ENCODE results near the gene PCED1B.
"Not testable (repeated sequence)": the region's sequence is repeated elsewhere in the genome, so short reads cannot be mapped to it uniquely, and the experiment has no call there.

The PCED1B gene

DNA sequence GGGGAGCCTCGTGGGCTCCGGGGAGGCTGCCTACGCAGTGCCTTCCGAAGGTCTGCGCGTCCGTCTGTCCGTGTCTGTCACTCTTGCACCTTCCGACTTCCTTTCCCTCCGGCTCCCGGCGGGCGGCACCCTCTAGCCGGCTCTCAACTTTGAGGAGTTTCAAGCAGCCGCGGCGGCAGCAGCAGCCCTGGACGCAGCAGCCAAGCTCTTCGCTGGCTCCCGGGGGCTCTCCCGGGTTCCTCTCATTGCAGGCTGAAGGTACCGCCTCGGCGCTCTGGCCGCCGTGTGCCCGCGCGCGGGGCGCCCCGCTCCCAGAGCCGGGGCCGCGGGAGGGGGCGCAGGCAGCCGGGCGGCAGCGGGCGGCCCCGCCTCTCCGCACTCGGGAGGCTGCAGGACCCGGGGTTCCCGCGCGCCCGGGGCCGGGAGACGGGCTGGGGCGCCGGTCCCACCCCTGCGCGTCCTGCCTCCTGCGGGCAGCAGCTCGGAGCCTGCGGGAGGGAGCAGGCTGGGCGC lies at the start of gene PCED1B, which contains the start of gene AMIGO2:
Gene PCED1B, plus strand, starts transcription at position 154 of the 513 bp plus-strand sequence. CDS start 155,443 bp downstream, outside the sequence.
Gene AMIGO2, minus strand, starts transcription at position 492 of the 513 bp plus-strand sequence. CDS start 957 bp downstream, outside the sequence.
- peak; percentile 52 to 62 for DNase-seq (ENCODE audit: low read depth in 2 of 2)

DNA sequence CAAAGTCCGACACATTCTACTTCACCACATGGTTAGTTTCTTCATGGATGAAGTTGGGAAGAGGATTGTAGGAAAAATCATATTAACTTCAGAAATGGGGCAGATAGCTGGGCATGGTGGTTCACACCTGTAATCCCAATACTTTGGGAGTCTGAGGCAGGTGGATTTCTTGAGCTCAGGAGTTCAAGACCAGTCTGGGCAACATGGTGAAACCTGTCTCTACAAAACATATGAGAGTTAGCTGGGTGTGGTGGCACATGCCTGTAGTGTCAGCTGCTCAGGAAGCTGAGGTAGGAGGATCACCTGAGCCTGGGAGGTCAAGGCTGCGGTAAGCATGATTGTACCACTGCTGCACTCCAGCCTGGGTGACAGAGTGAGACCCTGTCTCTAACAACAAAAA lies 49.5 kb upstream of the PCED1B start:
- DNase-seq (ENCODE audit: low read depth in 2 of 2): no peak

- DNase-seq (ENCODE audit: low read depth in 2 of 2): peak in 1 of 2 donors; percentile 4
Observed at GRCh38 chr12:47032644-47033043, 46.8 kb upstream of the PCED1B start.

DNA sequence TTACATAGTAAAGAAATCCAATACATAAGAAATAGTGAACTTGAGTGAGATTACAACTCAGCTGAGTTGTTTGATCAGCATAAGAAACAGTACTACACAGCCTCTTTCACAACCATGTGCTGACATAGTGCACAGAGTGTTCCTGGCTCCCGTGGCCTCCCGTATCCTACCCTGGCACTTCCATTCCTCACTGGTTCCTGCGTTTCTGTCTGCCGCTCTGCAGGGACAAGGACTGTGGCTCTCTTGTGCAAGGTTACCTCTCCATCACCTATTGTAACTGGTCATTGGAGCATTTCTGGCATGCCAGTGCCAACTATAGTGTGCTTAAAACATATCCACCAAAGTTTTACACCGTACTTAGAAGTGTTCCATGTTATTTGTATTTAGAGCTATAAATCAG lies 46.3 kb upstream of the PCED1B start:
- DNase-seq (ENCODE audit: low read depth in 2 of 2): no peak

- no peak for DNase-seq (ENCODE audit: low read depth in 2 of 2)
Observed at GRCh38 chr12:47033789-47034555, 45.4 kb upstream of the PCED1B start.

GRCh38 chr12:47034661-47035060 lies 44.8 kb upstream of the PCED1B start:
- no peak for DNase-seq (ENCODE audit: low read depth in 2 of 2)

DNA sequence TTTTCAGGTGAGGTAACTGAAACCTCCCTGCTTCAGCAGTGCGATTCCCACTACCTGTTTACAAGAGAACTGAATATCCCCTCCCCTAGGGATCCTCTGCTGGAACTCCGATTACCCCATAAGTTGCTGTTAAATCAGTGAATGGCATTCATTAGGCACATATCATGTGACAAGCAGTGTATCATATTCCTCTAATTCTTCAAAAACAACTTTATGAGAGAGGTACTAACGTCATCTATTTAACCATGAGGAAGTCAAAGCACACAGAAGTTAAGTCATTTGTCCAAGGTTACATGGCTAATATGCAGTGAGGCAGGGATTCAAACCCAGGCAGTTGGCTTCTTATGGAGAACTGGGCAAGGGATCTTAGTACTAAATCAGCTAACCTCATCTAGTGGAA lies 43.9 kb upstream of the PCED1B start:
- DNase-seq (ENCODE audit: low read depth in 2 of 2): no peak

GRCh38 chr12:47038270-47038748 lies 41.1 kb upstream of the PCED1B start:
- no peak for DNase-seq (ENCODE audit: low read depth in 2 of 2)

GRCh38 chr12:47039079-47039478 lies 40.3 kb upstream of the PCED1B start:
- no peak for DNase-seq (ENCODE audit: low read depth in 2 of 2)

DNA sequence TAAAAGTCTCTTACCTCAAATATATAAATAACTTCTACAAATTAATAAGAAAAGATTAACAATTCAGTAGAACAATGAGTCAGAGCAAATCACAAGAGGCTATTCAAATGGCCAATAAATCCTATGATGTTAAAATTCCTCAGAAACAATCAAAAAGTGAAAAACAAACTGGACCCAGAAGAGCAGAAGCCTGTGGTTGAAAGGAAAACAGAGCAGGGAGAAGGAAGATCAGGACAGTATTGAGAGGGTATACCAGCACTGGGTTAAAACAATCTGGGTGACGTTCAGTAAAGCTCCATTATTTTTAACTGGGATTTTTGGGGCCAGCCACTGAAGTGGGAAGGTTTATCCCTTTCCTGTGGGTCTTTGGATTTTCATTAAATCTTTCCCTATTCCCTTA lies 39.7 kb upstream of the PCED1B start:
- DNase-seq (ENCODE audit: low read depth in 2 of 2): no peak

GRCh38 chr12:47041327-47041726 lies 38.1 kb upstream of the PCED1B start:
- DNase-seq (ENCODE audit: low read depth in 2 of 2): no peak

GRCh38 chr12:47048541-47048940 lies 30.9 kb upstream of the PCED1B start:
- no peak for DNase-seq (ENCODE audit: low read depth in 2 of 2)

DNA sequence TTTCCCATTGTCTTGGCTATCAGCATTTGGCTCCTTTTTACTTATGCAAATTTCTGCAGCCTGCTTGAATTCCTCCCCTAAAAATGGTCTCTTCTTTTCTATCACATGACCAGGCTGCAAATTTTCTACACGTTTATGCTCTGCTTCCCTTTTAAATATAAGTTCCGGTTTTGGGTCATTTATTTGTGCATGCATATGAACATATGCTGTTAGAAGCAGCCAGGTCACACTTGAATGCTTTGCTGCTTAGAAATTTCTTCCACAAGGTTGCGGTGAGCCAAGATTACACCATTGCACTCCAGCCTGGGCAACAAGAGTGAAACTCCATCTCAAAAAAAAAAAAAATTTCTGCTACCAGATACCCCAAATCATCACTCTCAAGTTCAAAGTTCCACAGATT lies 28.1 kb upstream of the PCED1B start:
- DNase-seq (ENCODE audit: low read depth in 2 of 2): not testable (repeated sequence)

DNA sequence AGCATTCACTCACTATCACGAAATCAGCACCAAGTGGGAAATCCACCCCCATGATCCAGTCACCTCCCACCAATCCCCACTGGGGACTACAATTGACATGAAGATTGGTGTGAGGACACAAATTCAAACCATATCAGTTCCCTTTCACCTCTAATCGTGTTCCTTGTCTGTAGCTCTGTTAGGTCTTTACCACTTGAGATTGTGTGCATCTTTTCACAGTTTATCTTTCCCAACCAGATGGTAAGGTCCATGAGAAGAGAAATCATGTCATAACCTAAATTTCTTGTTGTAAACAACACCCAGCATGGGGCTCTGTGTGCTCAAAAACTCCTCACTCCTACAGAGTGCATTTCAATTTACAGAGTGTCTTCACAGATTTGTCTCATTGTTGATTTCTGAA lies 27.1 kb upstream of the PCED1B start:
- DNase-seq (ENCODE audit: low read depth in 2 of 2): no peak

GRCh38 chr12:47053961-47054360 lies 25.5 kb upstream of the PCED1B start:
- DNase-seq (ENCODE audit: low read depth in 2 of 2): no peak

- no peak for DNase-seq (ENCODE audit: low read depth in 2 of 2)
Observed at GRCh38 chr12:47054659-47055058, 24.8 kb upstream of the PCED1B start.

DNA sequence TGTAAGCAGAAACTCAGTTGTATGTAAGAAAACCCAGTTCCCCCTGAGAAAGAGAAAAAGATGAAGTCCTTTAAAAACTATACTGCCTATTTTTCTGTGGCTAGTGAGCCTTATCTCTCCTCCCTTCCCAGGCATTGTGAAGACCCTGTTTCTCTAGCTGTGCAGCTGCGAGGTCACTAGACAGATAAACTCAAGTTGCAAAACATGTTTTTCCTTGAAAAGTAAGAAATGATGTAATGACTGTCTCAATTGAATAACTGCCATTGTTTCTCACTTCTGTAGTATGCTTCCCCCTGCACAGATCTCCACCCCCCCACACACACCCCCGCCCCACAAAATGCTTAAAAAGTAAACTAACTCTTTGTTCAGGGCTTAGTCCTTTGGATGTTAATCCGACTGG lies 23.6 kb upstream of the PCED1B start:
- not testable (repeated sequence) for DNase-seq (ENCODE audit: low read depth in 2 of 2)

DNA sequence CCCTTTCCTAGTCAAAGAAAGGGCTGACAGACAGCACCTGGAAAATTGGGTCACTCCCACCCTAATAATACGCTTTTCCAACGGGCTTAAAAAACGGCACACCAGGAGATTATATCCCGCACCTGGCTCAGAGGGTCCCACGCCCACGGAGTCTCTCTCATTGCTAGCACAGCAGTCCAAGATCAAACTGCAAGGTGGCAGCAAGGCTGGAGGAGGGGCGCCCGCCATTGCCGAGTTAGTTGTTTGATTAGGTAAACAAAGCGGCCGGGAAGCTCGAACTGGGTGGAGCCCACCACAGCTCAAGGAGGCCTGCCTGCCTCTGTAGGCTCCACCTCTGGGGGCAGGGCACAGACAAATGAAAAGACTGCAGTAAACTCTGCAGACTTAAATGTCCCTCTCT lies 22.5 kb upstream of the PCED1B start:
- DNase-seq (ENCODE audit: low read depth in 2 of 2): not testable (repeated sequence)

DNA sequence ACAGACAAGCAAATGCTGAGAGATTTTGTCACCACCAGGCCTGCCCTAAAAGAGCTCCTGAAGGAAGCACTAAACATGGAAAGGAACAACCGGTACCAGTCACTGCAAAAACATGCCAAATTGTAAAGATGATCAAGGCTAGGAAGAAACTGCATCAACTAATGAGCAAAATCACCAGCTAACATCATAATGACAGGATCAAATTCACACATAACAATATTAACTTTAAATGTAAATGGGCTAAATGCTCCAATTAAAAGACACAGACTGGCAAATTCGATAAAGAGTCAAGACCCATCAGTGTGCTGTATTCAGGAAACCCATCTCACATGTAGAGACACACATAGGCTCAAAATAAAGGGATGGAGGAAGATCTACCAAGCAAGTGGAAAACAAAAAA lies 20.8 kb upstream of the PCED1B start:
- not testable (repeated sequence) for DNase-seq (ENCODE audit: low read depth in 2 of 2)

DNA sequence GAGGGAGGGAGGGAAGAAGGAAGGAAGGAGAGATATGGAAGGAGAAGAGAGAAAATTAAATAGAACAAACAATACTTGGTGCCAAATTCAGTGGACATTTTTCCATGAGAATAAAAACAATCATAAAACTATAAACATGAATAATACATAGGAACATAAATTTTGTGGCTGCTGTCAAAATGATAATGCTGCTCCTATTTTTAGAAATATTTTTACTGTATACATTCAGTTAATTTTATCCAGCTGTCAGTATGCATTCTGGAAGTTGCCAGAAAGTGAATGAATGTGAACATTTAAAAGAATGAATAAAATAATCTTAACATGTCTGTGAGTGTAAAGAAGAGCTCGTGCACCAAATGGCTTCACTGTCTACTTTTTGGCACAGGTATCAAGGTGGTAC lies 13.9 kb upstream of the PCED1B start:
- DNase-seq (ENCODE audit: low read depth in 2 of 2): no peak

GRCh38 chr12:47066278-47067025 lies 13.0 kb upstream of the PCED1B start:
- no peak for DNase-seq (ENCODE audit: low read depth in 2 of 2)

- DNase-seq (ENCODE audit: low read depth in 2 of 2): peak; percentile 25 to 32
Observed at GRCh38 chr12:47067176-47067575, 12.2 kb upstream of the PCED1B start.
